K562 (cell line): ENCODE results near the gene FAM133A. TPM values are rescaled to one million over a fixed set of nuclear protein-coding genes. Genes with fewer than 3 reads are reported as not detected.

Experiments used
- ATAC-seq: fragments of 200-7000 bp; cut with Tn5 transposase; 3 replicates; pipeline ENCODE4 v1.9.1; 2020; ENCODE audit warnings: moderate library complexity
- Bru-seq: library from RNA; stranded (reverse); fragments of 400-500 nt; gene quantifications from one replicate; lab custom pipeline; 2021; lab: Mats Ljungman, UMichigan
- BruChase-seq, 2 experiments: library from RNA; stranded (reverse); fragments of 400-500 nt; gene quantifications; one replicate each; lab custom pipeline; 2021; lab: Mats Ljungman, UMichigan
- BruUV-seq: library from RNA; stranded (reverse); fragments of 400-500 nt; replicated peaks from 2 replicates; lab custom pipeline; 2021; lab: Mats Ljungman, UMichigan
- CTCF ChIA-PET: fragments of 300-600 bp; formaldehyde crosslinking; extraction: SDS; loops from one replicate; lab custom pipeline; 2021; ENCODE audit warnings: low intra/inter-chr PET ratio; lab: Yijun Ruan, JAX
- POLR2A ChIA-PET: fragments of 300-600, 350-650 bp; sonication (Branson Sonifier 250); formaldehyde crosslinking; extraction: SDS; loops from one replicate; lab custom pipeline; 2021; ENCODE audit warnings: antibody characterized with exemption, inconsistent platforms; lab: Yijun Ruan, JAX
- DNase-seq, 4 experiments: peaks; one replicate each; pipeline versions ENCODE4 v3.0.0 to v3.0.0-alpha.2; 2011 to 2018; ENCODE audit warnings: low spot score in 3 of 4, mixed read lengths in 3 of 4; ENCODE audit errors: extremely low read depth in 1 of 4
- FAIRE-seq: peaks from 2 replicates; lab custom pipeline; 2011; peaks lifted over from hg19 to GRCh38; lab: Jason Lieb, UNC
- H2AFZ ChIP-seq: 2 replicates; pipeline ENCODE4 v1.6.0; 2011; ENCODE audit warnings: low read depth, low read length, control low read depth, inconsistent platforms
- H3K27ac ChIP-seq: fragments of 200-600 bp; 3 replicates; pipeline ENCODE4 v1.8.0; 2011; ENCODE audit warnings: low read depth, mild to moderate bottlenecking, control low read depth, inconsistent platforms, low read length, moderate library complexity, mixed read lengths; ENCODE audit errors: extremely low read depth
- H3K27me3 ChIP-seq, 2 experiments: fragments of 300-600 bp in 1 of 2; 2 replicates in 1 of 2; 3 replicates in 1 of 2; pipeline versions ENCODE4 v1.6.0 to v1.8.0; 2011; ENCODE audit warnings: inconsistent platforms in 2 of 2, low read length in 2 of 2, mild to moderate bottlenecking in 1 of 2, mixed read lengths in 1 of 2, moderate library complexity in 1 of 2; ENCODE audit not compliant: control insufficient read depth in 2 of 2, insufficient read depth in 2 of 2
- H3K36me3 ChIP-seq: fragments of 300-600 bp; 3 replicates; pipeline ENCODE4 v1.8.0; 2011; ENCODE audit warnings: mild to moderate bottlenecking, low read length, inconsistent platforms; ENCODE audit not compliant: control insufficient read depth, insufficient read depth
- H3K4me1 ChIP-seq, 2 experiments: fragments of 200-600 bp in 1 of 2; replicated peaks in 1 of 2; 2 replicates in 1 of 2; 3 replicates in 1 of 2; pipeline versions ENCODE4 v1.5.1 to v1.8.0; 2011; ENCODE audit warnings: inconsistent platforms in 2 of 2, low read length in 2 of 2, mild to moderate bottlenecking in 1 of 2, mixed read lengths in 1 of 2, moderate library complexity in 1 of 2; ENCODE audit not compliant: control insufficient read depth in 2 of 2, insufficient read depth in 2 of 2
- H3K4me2 ChIP-seq: 2 replicates; pipeline ENCODE4 v1.6.1; 2011; ENCODE audit warnings: low read length, control low read depth, inconsistent platforms, mixed read lengths; ENCODE audit not compliant: insufficient read depth
- H3K4me3 ChIP-seq: fragments of 200-600 bp; sonication (generic), shearing (Covaris generic); 2 replicates; pipeline ENCODE4 v1.5.1; 2016; ENCODE audit warnings: control low read depth, inconsistent platforms
- H3K79me2 ChIP-seq: fragments of 200-600 bp; 3 replicates; pipeline ENCODE4 v1.8.0; 2011; ENCODE audit warnings: low read length, inconsistent platforms; ENCODE audit not compliant: control insufficient read depth, insufficient read depth
- H3K9ac ChIP-seq, 2 experiments: 2 replicates each; pipeline versions ENCODE4 v1.6.0 to v1.6.1; 2011; ENCODE audit warnings: low read depth in 2 of 2, low read length in 2 of 2, control low read depth in 1 of 2, inconsistent platforms in 1 of 2, mild to moderate bottlenecking in 1 of 2, mixed read lengths in 1 of 2; ENCODE audit not compliant: insufficient read depth in 1 of 2
- H3K9me1 ChIP-seq: one replicate; pipeline ENCODE4 v1.6.0; 2011; ENCODE audit warnings: inconsistent platforms, mild to moderate bottlenecking, low read length, moderate library complexity; ENCODE audit not compliant: control insufficient read depth, insufficient read depth
- H3K9me3 ChIP-seq: replicated peaks from 2 replicates; pipeline ENCODE4 v1.5.1; 2011; ENCODE audit warnings: low read depth, low read length, inconsistent platforms; ENCODE audit not compliant: control insufficient read depth, insufficient read depth
- H4K20me1 ChIP-seq: replicated peaks from 2 replicates; pipeline ENCODE4 v1.6.1; 2011; ENCODE audit warnings: low read length, inconsistent platforms, mixed read lengths; ENCODE audit not compliant: control insufficient read depth, insufficient read depth
- GATAD2B ChIP-seq: fragments of 450-650 bp; IDR thresholded peaks from 2 replicates; pipeline ENCODE4 v1.6.1; 2017; ENCODE audit warnings: mild to moderate bottlenecking, borderline replicate concordance
- HOXB6 ChIP-seq: fragments of 250-450 bp; sonication (Bioruptor Pico); IDR thresholded peaks from 2 replicates; pipeline ENCODE4 v1.5.1; 2022; ENCODE audit warnings: mild to moderate bottlenecking, borderline replicate concordance
- MEIS2 ChIP-seq: fragments of 450-650 bp; IDR thresholded peaks from 2 replicates; pipeline ENCODE4 v1.6.1; 2014; ENCODE audit warnings: mild to moderate bottlenecking; ENCODE audit not compliant: partially characterized antibody
- SIN3B ChIP-seq: fragments of 450-650 bp; IDR thresholded peaks from 2 replicates; pipeline ENCODE4 v1.6.1; 2017; ENCODE audit warnings: low read depth, mild to moderate bottlenecking, moderate library complexity
- ZNF12 ChIP-seq: sonication (generic); formaldehyde crosslinking; IDR thresholded peaks from 2 replicates; pipeline ENCODE4 v1.4.0; 2020; ENCODE audit warnings: mild to moderate bottlenecking, missing genetic modification reagents
- ZNF263 ChIP-seq: sonication (generic); formaldehyde crosslinking; IDR thresholded peaks from 2 replicates; pipeline ENCODE4 v1.8.0; 2022; ENCODE audit warnings: mild to moderate bottlenecking, missing genetic modification reagents, borderline replicate concordance
- ZNF449 ChIP-seq: fragments of 250-450 bp; sonication (Bioruptor Pico); IDR thresholded peaks from 2 replicates; pipeline ENCODE4 v1.8.0; 2022; ENCODE audit warnings: moderate library complexity, mild to moderate bottlenecking, inconsistent platforms
- WGBS: fragments of 100-300 bp; shearing (Covaris generic); methylation state at CpG from one replicate; pipeline ENCODE4 v1.1.6; 2016; ENCODE audit warnings: low coverage, mixed read lengths; ENCODE audit not compliant: insufficient coverage; ENCODE audit errors: missing lambda C conversion rate; 5-methylcytosine and 5-hydroxymethylcytosine counted together
- in situ Hi-C: fragments of 300-500 bp; cut with MboI; formaldehyde crosslinking; loops from 4 replicates; pipeline ENCODE4 v1.15.0; 2018; ENCODE audit warnings: inconsistent platforms, mixed read lengths
- intact Hi-C: fragments of 100-400 bp; cut with micrococcal nuclease; formaldehyde crosslinking; loops from 2 replicates; pipeline ENCODE4 v1.14.2; 2022
- long read RNA-seq, 3 experiments: library from polyadenylated mRNA in 2 of 3; library from RNA in 1 of 3; unstranded in 2 of 3; stranded (forward) in 1 of 3; transcript quantifications; one replicate each; pipeline ENCODE4 v2.0.0, GENCODE V29; 2019 to 2022
- polyA minus RNA-seq, 3 experiments: library from RNA; depleted of rRNA, polyadenylated mRNA; stranded (reverse); fragments of >200 nt; gene quantifications; 2 replicates each; pipeline ENCODE4 v1.2.3, GENCODE V29; 2011
- polyA plus RNA-seq, 8 experiments: library from polyadenylated mRNA; depleted of rRNA in 4 of 8; stranded (reverse) in 5 of 8; unstranded in 3 of 8; fragments of >200 nt; fragmentation: Nextera tagmentation in 2 of 8; fragmentation: Illumina TruSeq in 1 of 8; extraction: Ambion mirVana in 2 of 8; extraction: Trizol in 1 of 8; gene quantifications; 2 replicates each; pipeline versions ENCODE4 v1.2.1 to v1.2.3, GENCODE V29; 2011 to 2014; ENCODE audit warnings: inconsistent platforms in 1 of 8, missing spikeins in 1 of 8
- total RNA-seq, 7 experiments: library from RNA; depleted of rRNA in 6 of 7; stranded (reverse); fragments of >200 nt in 6 of 7; fragmentation: Illumina TruSeq in 2 of 7; extraction: Trizol in 2 of 7; gene quantifications; 2 replicates each; pipeline versions ENCODE4 v1.2.1 to v1.2.3, GENCODE V29; 2011 to 2021; ENCODE audit warnings: low replicate concordance in 1 of 7
- TF ChIP-seq, protein P1 (sequence below): sonication (generic); formaldehyde crosslinking; IDR thresholded peaks from 2 replicates; pipeline ENCODE4 v1.8.1; 2023; ENCODE audit warnings: missing genetic modification reagents, mild to moderate bottlenecking, borderline replicate concordance

FAM133A gene
- total RNA-seq (2011; cell fraction: chromatin; rRNA removed; ENCODE audit: low replicate concordance): not detected in 2 replicates
- not detected in 2 replicates for total RNA-seq (2011; cell fraction: nucleolus; rRNA removed)
- not detected in 2 replicates for total RNA-seq (2011; cell fraction: nucleoplasm; rRNA removed)
- total RNA-seq (2014; rRNA removed): 0.09 TPM in 1 of 2 replicates, not detected in the other
- 0.29 and 0.35 TPM in 2 replicates for total RNA-seq (2014; rRNA removed; fragmentation: Illumina TruSeq; extraction: Trizol)
- 0.19 and 0.25 TPM in 2 replicates for total RNA-seq (2015; rRNA removed; fragmentation: Illumina TruSeq; extraction: Trizol)
- 0.11 and 0.29 TPM in 2 replicates for total RNA-seq (2021)
- polyA plus RNA-seq (2011; rRNA removed): 0.07 and 0.11 TPM in 2 replicates
- polyA plus RNA-seq (2011; cell fraction: cytosol; rRNA removed): 0.01 and 0.03 TPM in 2 replicates
- polyA plus RNA-seq (2011; cell fraction: nucleus; rRNA removed): not detected in 2 replicates
- polyA plus RNA-seq (2012): 0.26 and 0.42 TPM in 2 replicates
- polyA plus RNA-seq (2014; fragmentation: Illumina TruSeq; extraction: Trizol): 0.22 and 0.31 TPM in 2 replicates
- polyA plus RNA-seq (2014; fragmentation: Nextera tagmentation; extraction: Ambion mirVana): under 1 TPM; 0.18 to 0.24 TPM
- 0.03 and 0.08 TPM in 2 replicates for polyA plus RNA-seq (2014; rRNA removed)
- not detected in 2 replicates for polyA minus RNA-seq (2011; rRNA and poly(A)+ RNA removed)
- polyA minus RNA-seq (2011; cell fraction: cytosol; rRNA and poly(A)+ RNA removed): not detected in 2 replicates
- not detected in 2 replicates for polyA minus RNA-seq (2011; cell fraction: nucleus; rRNA and poly(A)+ RNA removed)
- percentile 10 among the genes with signal in this experiment for Bru-seq, nascent RNA
- BruChase-seq, experiment 1, labeled RNA remaining after a 2-hour chase: percentile 21 among the genes with signal in this experiment
- percentile 22 among the genes with signal in this experiment for BruChase-seq, experiment 2, labeled RNA remaining after a 6-hour chase
- long read RNA-seq, experiment 1, partial matches to known transcripts: 0 of 1 reads
- long read RNA-seq, experiment 1, other reads (novel, unspliced or antisense): 1 of 1 reads
- long read RNA-seq, experiment 2: 0 reads
- long read RNA-seq, experiment 3: 0 reads

- Histone ChIP-seq H4K20me1 (no peaks in the 10 kb centered on the region), H3K79me2 (no peaks in the 10 kb centered on the region), H3K36me3 (no peaks in the 10 kb centered on the region), H2AFZ (no peak within 1 kb of the TSS), H3K27ac (no peak within 1 kb of the TSS), H3K4me3 (no peak within 1 kb of the TSS), H3K27me3 (no peaks in the 10 kb centered on the region)
- ATAC-seq: no peak
- CTCF ChIA-PET: no interaction called here
- BruUV-seq: no TSS peak
- no peak for DNase-seq
- WGBS: 0% methylated on average over 4 of the region's 11 CpGs
- TF ChIP-seq HOXB6 (no peak), SIN3B (no peak), ZNF263 (CRISPR knock-in tag) (no peak), ZNF12 (no peak), ZNF449 (CRISPR knock-in tag) (no peak), MEIS2 (no peak), GATAD2B (no peak)
- TF ChIP-seq, protein P1, sequence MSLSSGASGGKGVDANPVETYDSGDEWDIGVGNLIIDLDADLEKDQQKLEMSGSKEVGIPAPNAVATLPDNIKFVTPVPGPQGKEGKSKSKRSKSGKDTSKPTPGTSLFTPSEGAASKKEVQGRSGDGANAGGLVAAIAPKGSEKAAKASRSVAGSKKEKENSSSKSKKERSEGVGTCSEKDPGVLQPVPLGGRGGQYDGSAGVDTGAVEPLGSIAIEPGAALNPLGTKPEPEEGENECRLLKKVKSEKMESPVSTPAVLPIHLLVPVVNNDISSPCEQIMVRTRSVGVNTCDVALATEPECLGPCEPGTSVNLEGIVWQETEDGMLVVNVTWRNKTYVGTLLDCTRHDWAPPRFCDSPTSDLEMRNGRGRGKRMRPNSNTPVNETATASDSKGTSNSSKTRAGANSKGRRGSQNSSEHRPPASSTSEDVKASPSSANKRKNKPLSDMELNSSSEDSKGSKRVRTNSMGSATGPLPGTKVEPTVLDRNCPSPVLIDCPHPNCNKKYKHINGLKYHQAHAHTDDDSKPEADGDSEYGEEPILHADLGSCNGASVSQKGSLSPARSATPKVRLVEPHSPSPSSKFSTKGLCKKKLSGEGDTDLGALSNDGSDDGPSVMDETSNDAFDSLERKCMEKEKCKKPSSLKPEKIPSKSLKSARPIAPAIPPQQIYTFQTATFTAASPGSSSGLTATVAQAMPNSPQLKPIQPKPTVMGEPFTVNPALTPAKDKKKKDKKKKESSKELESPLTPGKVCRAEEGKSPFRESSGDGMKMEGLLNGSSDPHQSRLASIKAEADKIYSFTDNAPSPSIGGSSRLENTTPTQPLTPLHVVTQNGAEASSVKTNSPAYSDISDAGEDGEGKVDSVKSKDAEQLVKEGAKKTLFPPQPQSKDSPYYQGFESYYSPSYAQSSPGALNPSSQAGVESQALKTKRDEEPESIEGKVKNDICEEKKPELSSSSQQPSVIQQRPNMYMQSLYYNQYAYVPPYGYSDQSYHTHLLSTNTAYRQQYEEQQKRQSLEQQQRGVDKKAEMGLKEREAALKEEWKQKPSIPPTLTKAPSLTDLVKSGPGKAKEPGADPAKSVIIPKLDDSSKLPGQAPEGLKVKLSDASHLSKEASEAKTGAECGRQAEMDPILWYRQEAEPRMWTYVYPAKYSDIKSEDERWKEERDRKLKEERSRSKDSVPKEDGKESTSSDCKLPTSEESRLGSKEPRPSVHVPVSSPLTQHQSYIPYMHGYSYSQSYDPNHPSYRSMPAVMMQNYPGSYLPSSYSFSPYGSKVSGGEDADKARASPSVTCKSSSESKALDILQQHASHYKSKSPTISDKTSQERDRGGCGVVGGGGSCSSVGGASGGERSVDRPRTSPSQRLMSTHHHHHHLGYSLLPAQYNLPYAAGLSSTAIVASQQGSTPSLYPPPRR (CRISPR knock-in tag): no peak
- TF ChIP-seq, all 486 proteins: peak for 0
- H3K9me3 ChIP-seq: no peaks in the 10 kb centered on the region
- intact Hi-C loops: no loop called here
- no peak within 1 kb of the TSS for H3K9ac ChIP-seq
- H3K9me1 ChIP-seq: no peaks in the 10 kb centered on the region
- in situ Hi-C loops: no loop called here
- no peak within 1 kb of the TSS for H3K4me2 ChIP-seq
- H3K4me1 ChIP-seq: no peaks in the 10 kb centered on the region
- FAIRE-seq: no peak
- POLR2A ChIA-PET: no interaction called here
Measured at GRCh38 chrX:93673869-93674271, at the start of gene FAM133A. Gene FAM133A (plus strand): TSS chrX:93674206. CDS start chrX:93709420, 35,214 bp downstream.
